ENCODE data around the gene PDE9A.

- TF ChIP-seq, protein P1, sequence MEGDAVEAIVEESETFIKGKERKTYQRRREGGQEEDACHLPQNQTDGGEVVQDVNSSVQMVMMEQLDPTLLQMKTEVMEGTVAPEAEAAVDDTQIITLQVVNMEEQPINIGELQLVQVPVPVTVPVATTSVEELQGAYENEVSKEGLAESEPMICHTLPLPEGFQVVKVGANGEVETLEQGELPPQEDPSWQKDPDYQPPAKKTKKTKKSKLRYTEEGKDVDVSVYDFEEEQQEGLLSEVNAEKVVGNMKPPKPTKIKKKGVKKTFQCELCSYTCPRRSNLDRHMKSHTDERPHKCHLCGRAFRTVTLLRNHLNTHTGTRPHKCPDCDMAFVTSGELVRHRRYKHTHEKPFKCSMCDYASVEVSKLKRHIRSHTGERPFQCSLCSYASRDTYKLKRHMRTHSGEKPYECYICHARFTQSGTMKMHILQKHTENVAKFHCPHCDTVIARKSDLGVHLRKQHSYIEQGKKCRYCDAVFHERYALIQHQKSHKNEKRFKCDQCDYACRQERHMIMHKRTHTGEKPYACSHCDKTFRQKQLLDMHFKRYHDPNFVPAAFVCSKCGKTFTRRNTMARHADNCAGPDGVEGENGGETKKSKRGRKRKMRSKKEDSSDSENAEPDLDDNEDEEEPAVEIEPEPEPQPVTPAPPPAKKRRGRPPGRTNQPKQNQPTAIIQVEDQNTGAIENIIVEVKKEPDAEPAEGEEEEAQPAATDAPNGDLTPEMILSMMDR (IDR thresholded peaks at IDR 0.05) = no peak
- TF ChIP-seq POLR2A (IDR thresholded peaks at IDR 0.05) = no peak
Measured at GRCh38 chr21:42612390-42612789, 41.0 kb upstream of the PDE9A start.
